ENCODE measurements around the gene TEX2. TPM values are rescaled to one million over a fixed set of nuclear protein-coding genes. Genes with fewer than 3 reads are reported as not detected.

The TEX2 gene
- total and polyA plus RNA-seq, 2 donors (not counting 1 experiment from before 2014, with no cell fraction given) = 4.0 to 7.6 TPM

DNA sequence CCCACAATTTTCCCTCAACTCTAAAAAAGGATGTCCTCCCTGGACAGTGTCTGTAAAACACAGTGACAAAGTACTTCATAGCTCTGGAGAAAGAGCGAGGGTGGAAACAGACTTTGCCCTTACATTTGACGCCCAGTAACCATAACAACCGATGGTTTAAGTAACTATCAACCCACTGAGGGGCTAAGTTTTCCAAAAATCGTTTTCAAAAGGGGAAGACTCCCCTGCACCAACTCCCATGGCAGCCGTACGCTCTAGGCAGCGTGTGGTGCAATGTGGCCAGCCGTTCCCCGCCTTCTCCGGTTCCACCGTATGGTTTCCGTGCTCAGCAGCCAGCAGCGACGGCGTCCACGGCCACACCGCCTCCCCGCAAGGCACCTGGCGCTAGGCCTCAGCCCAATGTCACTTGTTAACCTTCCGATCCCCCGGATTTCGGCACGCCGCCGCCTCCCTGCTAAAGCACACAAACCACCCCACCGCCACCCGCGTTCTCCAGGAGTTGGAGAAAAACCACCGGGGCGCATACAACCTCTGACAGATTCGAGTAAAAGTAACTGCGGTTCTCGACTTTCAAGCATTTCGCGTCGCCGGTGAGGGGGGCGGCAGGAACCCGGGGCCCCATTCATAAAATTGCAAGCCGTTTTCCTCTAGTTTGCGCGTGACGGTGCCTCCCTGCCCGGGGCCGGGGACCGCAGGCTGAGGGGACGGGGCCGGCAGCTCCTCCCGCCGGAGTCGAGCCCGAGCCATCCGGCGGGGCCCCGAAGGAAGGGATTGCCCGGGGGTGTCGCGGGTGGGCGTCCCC, 661 bp downstream of the TEX2 start:
- Mint-ChIP-seq H3K27ac (peak overlapping the region; percentile 86), H3K4me1 (peaks cover 28% of the 10 kb centered on the region), H3K4me3 (peak overlapping the region; percentile 92), H3K9me3 (ENCODE audit: insufficient read depth) (no peaks in the 10 kb centered on the region), H3K27me3 (peaks cover 4% of the 10 kb centered on the region)
- Histone ChIP-seq H3K4me3 (ENCODE audit: control extremely low read depth in 1 of 5, extremely low read depth in 1 of 5, insufficient read depth in 1 of 5, low read depth in 2 of 5, low read length in 4 of 5) (peak overlapping the region; percentile 54 to 89 (median 74)), H3K9ac (ENCODE audit: low read length) (peak overlapping the region; percentile 93), H3K79me2 (ENCODE audit: control insufficient read depth, insufficient read depth, low read length) (peaks cover 35% of the 10 kb centered on the region), H3K9me3 (ENCODE audit: control extremely low read depth in 1 of 3, control insufficient read depth in 2 of 3, insufficient read depth in 1 of 3, low read length in 2 of 3) (no peaks in the 10 kb centered on the region), H4K20me1 (ENCODE audit: control insufficient read depth, insufficient read depth, low read length, poor library complexity, severe bottlenecking) (no peaks in the 10 kb centered on the region), H3K27ac (ENCODE audit: low read length in 2 of 2) (peak overlapping the region; percentile 11 to 68), H2AFZ (ENCODE audit: insufficient read depth, low read depth, low read length, poor library complexity, severe bottlenecking) (peak overlapping the region; percentile 99), H3K36me3 (replicated peaks in 1 of 2; ENCODE audit: control extremely low read depth in 1 of 2, control insufficient read depth in 1 of 2, extremely low read depth in 1 of 2, insufficient read depth in 2 of 2, low read length in 1 of 2) (no peaks in the 10 kb centered on the region), H3K4me1 (ENCODE audit: control insufficient read depth in 2 of 2, insufficient read depth in 2 of 2, low read length in 2 of 2) (peaks cover 10 to 22% of the 10 kb centered on the region in 2 donors), H3K4me2 (replicated peaks; ENCODE audit: low read depth, low read length, poor library complexity, severe bottlenecking) (peak overlapping the region; percentile 98), H3K27me3 (replicated peaks in 1 of 4; ENCODE audit: control extremely low read depth in 1 of 4, control insufficient read depth in 3 of 4, insufficient read depth in 4 of 4, low read length in 3 of 4) (peaks cover 0 to 6% (median 0%) of the 10 kb centered on the region in 4 experiments)
- POLR2A ChIA-PET = interaction anchor here (0.7 to 1.0 kb wide), 2 partner anchors 116 to 242 kb away, joined by 3 to 5 read pairs; partner anchors contain the start of gene ICAM2
- intact Hi-C loops (cut with micrococcal nuclease) = loop anchor here (2.0 to 10.0 kb wide), 5 partner anchors 234 to 1298 kb away; partner anchors contain the start of genes ICAM2, POLG2 and TANC2
- DNase-seq = peak; percentile 67
- CTCF ChIA-PET = interaction anchor here (0.6 kb wide), 1 partner anchor 341 kb away, joined by 3 read pairs; no protein-coding TSS in a partner anchor
- TF ChIP-seq EZH2 (IDR thresholded peaks at IDR 0.05; ENCODE audit: borderline replicate concordance, insufficient read depth, low read depth, low read length, poor library complexity, severe bottlenecking) = no peak
- TF ChIP-seq, protein P1, sequence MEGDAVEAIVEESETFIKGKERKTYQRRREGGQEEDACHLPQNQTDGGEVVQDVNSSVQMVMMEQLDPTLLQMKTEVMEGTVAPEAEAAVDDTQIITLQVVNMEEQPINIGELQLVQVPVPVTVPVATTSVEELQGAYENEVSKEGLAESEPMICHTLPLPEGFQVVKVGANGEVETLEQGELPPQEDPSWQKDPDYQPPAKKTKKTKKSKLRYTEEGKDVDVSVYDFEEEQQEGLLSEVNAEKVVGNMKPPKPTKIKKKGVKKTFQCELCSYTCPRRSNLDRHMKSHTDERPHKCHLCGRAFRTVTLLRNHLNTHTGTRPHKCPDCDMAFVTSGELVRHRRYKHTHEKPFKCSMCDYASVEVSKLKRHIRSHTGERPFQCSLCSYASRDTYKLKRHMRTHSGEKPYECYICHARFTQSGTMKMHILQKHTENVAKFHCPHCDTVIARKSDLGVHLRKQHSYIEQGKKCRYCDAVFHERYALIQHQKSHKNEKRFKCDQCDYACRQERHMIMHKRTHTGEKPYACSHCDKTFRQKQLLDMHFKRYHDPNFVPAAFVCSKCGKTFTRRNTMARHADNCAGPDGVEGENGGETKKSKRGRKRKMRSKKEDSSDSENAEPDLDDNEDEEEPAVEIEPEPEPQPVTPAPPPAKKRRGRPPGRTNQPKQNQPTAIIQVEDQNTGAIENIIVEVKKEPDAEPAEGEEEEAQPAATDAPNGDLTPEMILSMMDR (IDR thresholded peaks at IDR 0.05) = no peak
- under 1% methylated on average over 59 of the region's 59 CpGs for WGBS (ENCODE audit: insufficient coverage)
- ATAC-seq (ENCODE audit: low read depth) = peak; percentile 25
